Lung (tissue), 12 donors: ENCODE measurements around the gene CDH1. TPM values are rescaled to one million over a fixed set of nuclear protein-coding genes. Genes with fewer than 3 reads are reported as not detected.
A peak's percentile ranks its signal among the peaks of the same experiment; 100 is the strongest.

Experiments
- ATAC-seq: fragments of 200-7000 bp; cut with Tn5 transposase; one replicate; pipeline ENCODE4 v1.9.1; 2020; ENCODE audit warnings: moderate number of reproducible peaks; ENCODE audit not compliant: insufficient read depth, low FRiP score
- DNase-seq, 3 donors: peaks; one replicate each; pipeline ENCODE4 v3.0.0-alpha.2; 2013 to 2017
- H3K27ac ChIP-seq, 2 donors: one replicate each; pipeline ENCODE4 v1.5.1; 2013; ENCODE audit warnings: mild to moderate bottlenecking in 2 of 2, moderate library complexity in 2 of 2, control low read depth in 1 of 2, inconsistent platforms in 1 of 2, low read depth in 1 of 2, low read length in 1 of 2
- H3K27me3 ChIP-seq, 3 donors: one replicate each; pipeline ENCODE4 v1.5.1; 2013; ENCODE audit warnings: low read length in 2 of 3; ENCODE audit not compliant: control insufficient read depth in 3 of 3, insufficient read depth in 3 of 3
- H3K36me3 ChIP-seq, 4 donors: one replicate each; pipeline ENCODE4 v1.5.1; 2013; ENCODE audit warnings: low read length in 4 of 4, mild to moderate bottlenecking in 1 of 4, moderate library complexity in 1 of 4; ENCODE audit not compliant: control insufficient read depth in 4 of 4, insufficient read depth in 4 of 4
- H3K4me1 ChIP-seq, 5 donors: one replicate each; pipeline ENCODE4 v1.5.1; 2013; ENCODE audit warnings: low read length in 5 of 5, mild to moderate bottlenecking in 2 of 5, moderate library complexity in 1 of 5; ENCODE audit not compliant: control insufficient read depth in 5 of 5, insufficient read depth in 5 of 5
- H3K4me3 ChIP-seq: one replicate; pipeline ENCODE4 v1.5.1; 2013; ENCODE audit warnings: mild to moderate bottlenecking, control low read depth, moderate library complexity
- H3K9ac ChIP-seq, 2 donors: one replicate each; pipeline ENCODE4 v1.5.1; 2013; ENCODE audit warnings: low read length in 2 of 2, control low read depth in 1 of 2; ENCODE audit not compliant: insufficient read depth in 1 of 2
- H3K9me3 ChIP-seq, 4 donors: one replicate each; pipeline ENCODE4 v1.5.1; 2013; ENCODE audit warnings: low read length in 3 of 4, mild to moderate bottlenecking in 1 of 4, moderate library complexity in 1 of 4; ENCODE audit not compliant: control insufficient read depth in 4 of 4, insufficient read depth in 3 of 4
- WGBS, 2 donors: extraction: QIAGEN DNeasy Blood & Tissue Kit; methylation state at CpG; one replicate each; pipeline ENCODE4 v1.1.7; 2013; 5-methylcytosine and 5-hydroxymethylcytosine counted together
- polyA plus RNA-seq, 2 donors: library from polyadenylated mRNA; stranded (reverse); fragments of 200-250 nt; gene quantifications; one replicate each; pipeline ENCODE4 v1.2.1, GENCODE V29; 2013
- total RNA-seq, 2 donors: library from RNA; depleted of rRNA in 1 of 2; stranded (reverse); fragments of >200 nt in 1 of 2; gene quantifications; one replicate each; pipeline ENCODE4 v1.2.1, GENCODE V29; 2014 to 2021
- TF ChIP-seq, protein P1 (sequence below): IDR thresholded peaks from 2 replicates; pipeline ENCODE4 v1.5.1; 2012; ENCODE audit warnings: mild to moderate bottlenecking; ENCODE audit errors: control extremely low read depth, extremely low read depth
- donor health status: control.
- donor health status: control.
- donor health status: Bipolar disorder and iron deficiency.
- donor health status: healthy.
- donor health status: DM: yes; HTN: yes; CAD: no.

CDH1 gene
- total and polyA plus RNA-seq, 4 donors, result 33.2 to 227 (median 95.2) TPM

DNA sequence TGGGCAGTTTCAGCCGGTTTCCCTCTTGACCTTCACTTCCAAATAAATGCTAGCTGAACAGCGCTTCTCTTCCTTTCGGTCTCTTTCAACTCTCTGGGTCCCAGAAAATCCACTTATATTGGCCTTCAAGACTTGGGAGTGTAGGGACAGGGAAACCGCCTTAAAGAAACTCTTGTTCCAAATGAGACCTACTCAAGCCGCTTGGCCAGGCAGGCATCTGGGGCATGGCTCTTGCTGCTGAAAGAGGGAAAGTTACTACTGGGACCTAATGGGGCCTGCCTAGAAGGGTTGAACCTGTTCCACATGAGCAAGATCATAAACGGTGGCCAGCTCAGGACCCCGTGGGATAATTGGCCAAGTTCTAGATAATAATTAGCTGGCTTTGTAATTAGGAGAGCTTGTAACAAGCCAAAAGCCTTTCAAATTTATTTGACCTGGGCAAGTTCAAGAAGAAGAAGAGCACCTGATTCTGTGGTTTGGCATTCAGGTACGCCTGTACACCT, 13.2 kb downstream of the CDH1 start:
- Histone ChIP-seq H3K27me3 (no peaks in the 10 kb centered on the region), H3K9me3 (no peaks in the 10 kb centered on the region), H3K27ac (peak overlapping the region in 1 of 2 donors; percentile 24), H3K4me3 (no peak overlapping the region), H3K9ac (no peak overlapping the region), H3K4me1 (no peaks in the 10 kb centered on the region), H3K36me3 (peaks cover 0 to 1% (median 0%) of the 10 kb centered on the region in 4 donors)
- no peak for ATAC-seq
- DNase-seq, result peak in 1 of 3 donors; percentile 35
- TF ChIP-seq, protein P1, sequence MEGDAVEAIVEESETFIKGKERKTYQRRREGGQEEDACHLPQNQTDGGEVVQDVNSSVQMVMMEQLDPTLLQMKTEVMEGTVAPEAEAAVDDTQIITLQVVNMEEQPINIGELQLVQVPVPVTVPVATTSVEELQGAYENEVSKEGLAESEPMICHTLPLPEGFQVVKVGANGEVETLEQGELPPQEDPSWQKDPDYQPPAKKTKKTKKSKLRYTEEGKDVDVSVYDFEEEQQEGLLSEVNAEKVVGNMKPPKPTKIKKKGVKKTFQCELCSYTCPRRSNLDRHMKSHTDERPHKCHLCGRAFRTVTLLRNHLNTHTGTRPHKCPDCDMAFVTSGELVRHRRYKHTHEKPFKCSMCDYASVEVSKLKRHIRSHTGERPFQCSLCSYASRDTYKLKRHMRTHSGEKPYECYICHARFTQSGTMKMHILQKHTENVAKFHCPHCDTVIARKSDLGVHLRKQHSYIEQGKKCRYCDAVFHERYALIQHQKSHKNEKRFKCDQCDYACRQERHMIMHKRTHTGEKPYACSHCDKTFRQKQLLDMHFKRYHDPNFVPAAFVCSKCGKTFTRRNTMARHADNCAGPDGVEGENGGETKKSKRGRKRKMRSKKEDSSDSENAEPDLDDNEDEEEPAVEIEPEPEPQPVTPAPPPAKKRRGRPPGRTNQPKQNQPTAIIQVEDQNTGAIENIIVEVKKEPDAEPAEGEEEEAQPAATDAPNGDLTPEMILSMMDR, result no peak
- 66 to 83% methylated on average over 8 of the region's 8 CpGs for WGBS, 2 donors

DNA sequence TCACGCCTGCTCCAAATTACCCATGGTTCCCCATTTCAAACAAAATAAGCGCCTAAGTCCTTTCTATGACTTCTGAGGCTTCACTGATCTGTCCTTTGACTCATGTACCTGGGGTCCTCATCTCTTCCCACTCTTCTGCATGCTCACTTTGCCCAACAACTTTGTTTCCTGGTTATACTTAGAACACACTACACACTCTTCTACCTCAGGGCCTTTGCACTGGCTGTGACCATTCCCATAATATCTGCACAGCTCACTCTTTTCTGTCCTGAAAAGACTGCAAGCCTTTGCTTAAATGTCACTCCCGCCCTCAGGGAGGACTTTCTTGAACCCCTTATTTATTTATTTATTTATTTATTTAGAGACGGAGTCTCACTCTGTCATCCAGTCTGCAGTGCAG, 14.1 kb downstream of the CDH1 start:
- H3K27me3 ChIP-seq, result no peaks in the 10 kb centered on the region
- ATAC-seq (no peak), DNase-seq (no peak)
- H3K36me3 ChIP-seq, result peaks cover 0 to 1% (median 0%) of the 10 kb centered on the region in 4 donors
- no peak overlapping the region for H3K9ac ChIP-seq
- no peaks in the 10 kb centered on the region for H3K4me1 ChIP-seq
- no peaks in the 10 kb centered on the region for H3K9me3 ChIP-seq
- WGBS, 2 donors, result 90 to 91% methylated on average over 4 of the region's 4 CpGs
- TF ChIP-seq, protein P1, result no peak
- H3K27ac ChIP-seq, result no peak overlapping the region
- no peak overlapping the region for H3K4me3 ChIP-seq

DNA sequence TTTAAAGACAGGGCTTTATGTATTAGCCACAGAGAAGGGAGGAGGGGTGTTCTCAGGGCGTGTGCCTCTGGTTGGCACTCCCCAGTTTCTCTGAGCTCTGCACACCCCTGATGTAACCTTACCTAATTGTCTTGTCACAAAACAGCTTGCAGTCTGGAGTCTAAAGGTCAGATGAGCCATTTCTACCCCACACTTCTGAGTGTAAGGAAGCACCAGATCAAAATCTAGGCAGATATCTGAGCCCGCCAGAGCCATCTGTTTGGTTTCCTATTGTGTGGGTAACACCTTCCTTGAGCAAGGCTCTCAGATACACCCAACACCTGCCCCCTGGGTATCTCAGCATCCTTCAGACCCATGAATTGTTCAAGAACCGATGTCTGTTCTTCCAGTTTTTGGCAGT, 15.5 kb downstream of the CDH1 start:
- WGBS, 2 donors, result 58 to 72% methylated on average over 3 of the region's 3 CpGs
- no peak for ATAC-seq

More for the DNA sequence above, 15.5 kb downstream of the CDH1 start:
- DNase-seq, result no peak
- Histone ChIP-seq H3K4me3 (no peak overlapping the region), H3K36me3 (peaks cover 0 to 1% (median 0%) of the 10 kb centered on the region in 4 donors), H3K27ac (no peak overlapping the region), H3K9me3 (no peaks in the 10 kb centered on the region), H3K9ac (no peak overlapping the region), H3K27me3 (no peaks in the 10 kb centered on the region), H3K4me1 (peaks cover 0 to 2% (median 0%) of the 10 kb centered on the region in 5 donors)
- TF ChIP-seq, protein P1, result no peak
